ENCODE measurements around the gene KCNK16.

GRCh38 chr6:39266375-39266774 is 56.1 kb downstream of the KCNK16 start:
- TF ChIP-seq POLR2AphosphoS5 (IDR thresholded peaks at IDR 0.05; ENCODE audit: borderline replicate concordance, low read depth, low read length) (no peak), EZH2 (IDR thresholded peaks at IDR 0.05) (no peak)
